Lower lobe of right lung (tissue), 2 donors: ENCODE measurements around the gene CRYGS. TPM values are rescaled to one million over a fixed set of nuclear protein-coding genes. Genes with fewer than 3 reads are reported as not detected.

Source experiments
- ATAC-seq, 2 donors: fragments of 200-7000 bp; cut with Tn5 transposase; one replicate each; pipeline ENCODE4 v1.9.1; 2020 to 2022; ENCODE audit warnings: mild to moderate bottlenecking in 2 of 2, moderate library complexity in 2 of 2
- DNase-seq: peaks from one replicate; pipeline ENCODE4 v3.0.0-alpha.2; 2020
- H3K27ac ChIP-seq: fragments of 200-600 bp; one replicate; pipeline ENCODE4 v1.8.0; 2022
- H3K27me3 ChIP-seq: fragments of 200-600 bp; one replicate; pipeline ENCODE4 v1.8.0; 2022; ENCODE audit warnings: low read depth
- H3K36me3 ChIP-seq: fragments of 200-600 bp; one replicate; pipeline ENCODE4 v1.8.0; 2022; ENCODE audit warnings: mild to moderate bottlenecking
- H3K4me1 ChIP-seq: fragments of 200-600 bp; one replicate; pipeline ENCODE4 v1.8.0; 2022
- H3K4me3 ChIP-seq: fragments of 200-600 bp; one replicate; pipeline ENCODE4 v1.8.0; 2022; ENCODE audit warnings: mild to moderate bottlenecking
- H3K9me3 ChIP-seq: fragments of 200-600 bp; one replicate; pipeline ENCODE4 v1.8.0; 2022
- CTCF ChIP-seq: fragments of 200-600 bp; IDR thresholded peaks from one replicate; pipeline ENCODE4 v1.8.0; 2022; ENCODE audit warnings: antibody characterized with exemption, mild to moderate bottlenecking
- intact Hi-C: fragments of 100-400 bp; cut with DNase I; formaldehyde crosslinking; loops from one replicate; pipeline ENCODE4 v1.11.0; 2022
- total RNA-seq: library from RNA; stranded (reverse); fragmentation: NEBNext Ultra II Directional; extraction: Animal tissue kit (Norgen Biotek cat#: 25700); gene quantifications from one replicate; pipeline ENCODE4 v1.2.1, GENCODE V29; 2021
- donor health status: DM: no; HTN: yes; CAD: no; lungs with severe emphysema.

CRYGS gene
- total RNA-seq, 1 donor from 2014 or later = 4.0 TPM

DNA sequence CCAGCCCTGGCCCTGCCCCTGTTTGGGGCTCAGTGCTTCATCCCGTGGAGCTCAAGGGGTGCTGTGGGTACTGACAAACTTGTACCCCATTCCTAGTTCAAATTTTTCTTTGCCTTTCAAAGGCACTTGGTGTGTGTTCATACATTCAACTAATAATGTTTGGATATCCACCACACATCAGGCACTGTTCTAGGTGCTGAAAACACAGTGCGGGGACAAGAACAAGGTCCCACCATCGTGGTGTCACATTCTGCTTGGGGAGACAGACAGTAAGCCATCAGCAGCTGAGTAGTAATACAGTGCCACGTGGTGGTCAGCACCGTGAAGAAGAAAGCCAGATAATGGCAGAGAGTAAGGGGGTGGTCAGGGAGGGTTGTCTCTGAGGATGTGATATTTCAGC, 32.5 kb downstream of the CRYGS start:
- Histone ChIP-seq H3K9me3 (peaks cover under 1% of the 10 kb centered on the region), H3K36me3 (no peaks in the 10 kb centered on the region), H3K4me1 (no peaks in the 10 kb centered on the region), H3K27me3 (peaks cover 3% of the 10 kb centered on the region), H3K27ac (no peak overlapping the region), H3K4me3 (no peak overlapping the region)
- no peak for TF ChIP-seq CTCF
- DNase-seq (no peak), ATAC-seq (no peak)
- intact Hi-C loops = no loop called here

- no peak for TF ChIP-seq CTCF
- peaks cover 3% of the 10 kb centered on the region for H3K27me3 ChIP-seq
- H3K36me3 ChIP-seq = no peaks in the 10 kb centered on the region
- ATAC-seq (no peak), DNase-seq (no peak)
- H3K4me1 ChIP-seq = no peaks in the 10 kb centered on the region
- H3K4me3 ChIP-seq = no peak overlapping the region
- intact Hi-C loops = no loop called here
- H3K9me3 ChIP-seq = no peaks in the 10 kb centered on the region
- no peak overlapping the region for H3K27ac ChIP-seq
Observed at GRCh38 chr3:186511245-186511644, 32.9 kb downstream of the CRYGS start.

DNA sequence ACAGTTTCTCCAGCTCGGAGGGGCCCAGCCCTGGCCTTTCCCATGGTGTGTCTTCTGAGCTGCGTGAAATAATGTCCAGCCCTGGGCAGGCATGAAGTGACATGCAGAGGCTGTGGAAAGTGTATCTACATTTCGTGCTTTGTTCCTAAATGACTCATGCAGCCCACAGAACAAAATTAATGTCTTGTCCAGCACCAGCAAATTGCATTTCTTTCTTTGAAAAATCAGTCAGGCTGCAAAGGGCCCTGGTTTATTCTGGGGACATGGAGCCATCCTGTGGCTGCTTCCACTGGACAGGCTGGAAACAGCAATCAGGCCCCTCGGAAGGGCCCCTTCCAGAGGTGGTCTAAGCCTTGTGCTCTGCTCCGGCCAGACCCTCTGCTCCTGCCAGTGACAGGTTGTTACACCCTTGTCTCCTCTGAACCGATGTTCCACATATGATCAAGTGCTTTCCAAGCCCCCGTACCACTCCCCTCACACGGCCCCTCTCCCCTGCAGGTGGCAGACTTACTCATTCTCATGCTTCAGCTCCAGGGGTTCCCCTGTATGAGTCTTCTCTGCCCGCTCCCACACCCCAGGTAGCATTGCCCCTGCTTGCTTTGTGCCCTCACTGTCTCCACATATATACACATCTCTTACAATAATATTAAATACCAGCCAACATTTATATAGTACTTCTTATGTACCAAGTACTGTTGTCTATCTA, 33.7 kb downstream of the CRYGS start:
- TF ChIP-seq CTCF = no peak
- intact Hi-C loops = no loop called here
- ATAC-seq = no peak
- no peaks in the 10 kb centered on the region for H3K36me3 ChIP-seq
- H3K4me1 ChIP-seq = no peaks in the 10 kb centered on the region
- peaks cover 3% of the 10 kb centered on the region for H3K27me3 ChIP-seq
- no peak overlapping the region for H3K4me3 ChIP-seq
- H3K9me3 ChIP-seq = no peaks in the 10 kb centered on the region
- no peak for DNase-seq
- no peak overlapping the region for H3K27ac ChIP-seq

- H3K27me3 ChIP-seq = no peaks in the 10 kb centered on the region
Observed at GRCh38 chr3:186509423-186509822, 34.8 kb downstream of the CRYGS start.

GRCh38 chr3:186506857-186507256, 37.3 kb downstream of the CRYGS start:
- H3K27me3 ChIP-seq = no peaks in the 10 kb centered on the region
- intact Hi-C loops = no loop called here
- no peak for DNase-seq
- ATAC-seq = no peak
- TF ChIP-seq CTCF = no peak
- H3K4me1 ChIP-seq = no peaks in the 10 kb centered on the region
- no peaks in the 10 kb centered on the region for H3K36me3 ChIP-seq
- no peak overlapping the region for H3K27ac ChIP-seq
- H3K9me3 ChIP-seq = no peaks in the 10 kb centered on the region
- no peak overlapping the region for H3K4me3 ChIP-seq

More at GRCh38 chr3:186509423-186509822, 34.8 kb downstream of the CRYGS start:
- DNase-seq = no peak
- Histone ChIP-seq H3K9me3 (no peaks in the 10 kb centered on the region), H3K4me3 (no peak overlapping the region), H3K36me3 (no peaks in the 10 kb centered on the region), H3K4me1 (no peaks in the 10 kb centered on the region), H3K27ac (no peak overlapping the region)
- intact Hi-C loops = no loop called here
- ATAC-seq = no peak
- TF ChIP-seq CTCF = no peak
